Neutrophil (primary cell): ENCODE measurements around the gene CDK17.

Source experiments
- H3K27ac ChIP-seq: fragments of 200-600 bp; sonication (generic); 2 replicates; pipeline ENCODE4 v1.5.1; 2016; ENCODE audit warnings: mild to moderate bottlenecking, moderate library complexity
- H3K27me3 ChIP-seq: fragments of 200-600 bp; sonication (generic); 2 replicates; pipeline ENCODE4 v1.6.0; 2016; ENCODE audit warnings: mild to moderate bottlenecking
- H3K36me3 ChIP-seq: fragments of 200-600 bp; sonication (generic); 2 replicates; pipeline ENCODE4 v1.5.1; 2017
- H3K4me1 ChIP-seq, 2 experiments: fragments of 200-600 bp in 1 of 2; sonication (generic) in 1 of 2; 1 replicate in 1 of 2; 2 replicates in 1 of 2; pipeline versions ENCODE4 v1.5.1 to v1.6.1; 2013 to 2016; ENCODE audit warnings: low read depth in 1 of 2, low read length in 1 of 2, mild to moderate bottlenecking in 1 of 2, moderate library complexity in 1 of 2; ENCODE audit not compliant: control insufficient read depth in 1 of 2, insufficient read depth in 1 of 2
- H3K4me3 ChIP-seq, 2 experiments: fragments of 200-600 bp in 1 of 2; sonication (generic) in 1 of 2; 1 replicate in 1 of 2; 2 replicates in 1 of 2; pipeline ENCODE4 v1.5.1; 2013 to 2016; ENCODE audit warnings: low read depth in 1 of 2, low read length in 1 of 2, mild to moderate bottlenecking in 1 of 2, moderate library complexity in 1 of 2
- H3K9me3 ChIP-seq: fragments of 200-600 bp; sonication (generic); 2 replicates; pipeline ENCODE4 v1.5.1; 2016
- CTCF ChIP-seq: fragments of 200-600 bp; sonication (generic); IDR thresholded peaks from 2 replicates; pipeline ENCODE4 v1.5.1; 2016; ENCODE audit warnings: antibody characterized with exemption

CDK17 gene

DNA sequence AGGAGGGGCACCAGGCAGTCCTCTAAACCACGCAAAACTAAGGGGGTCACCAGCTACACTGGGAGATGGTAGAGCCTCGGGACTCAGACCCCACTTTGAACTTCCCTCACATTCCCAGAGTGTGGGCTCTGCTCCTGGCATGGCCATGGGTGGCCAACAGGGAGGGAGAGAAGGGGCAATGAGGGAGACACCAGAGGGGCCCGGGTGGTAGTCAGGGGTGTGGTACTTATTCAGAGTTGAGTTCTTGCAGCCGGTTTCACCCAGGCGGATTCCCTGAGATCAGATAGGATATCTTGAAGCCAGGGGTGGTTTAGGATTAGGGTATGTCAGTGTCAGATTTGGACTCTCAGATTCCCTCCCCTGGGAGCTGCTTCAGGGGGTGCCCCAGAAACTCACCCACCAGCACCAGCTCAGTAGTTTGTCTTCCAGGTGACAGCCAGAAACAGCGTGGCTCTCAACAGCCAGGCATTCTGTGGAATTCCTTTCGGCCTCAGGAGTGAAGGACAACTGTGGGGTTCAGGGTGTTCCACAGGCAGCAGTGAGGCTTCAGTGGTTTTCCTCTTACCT lies 150.0 kb downstream of the CDK17 start:
- Histone ChIP-seq H3K4me1 (no peaks in the 10 kb centered on the region), H3K27ac (no peak overlapping the region), H3K9me3 (no peaks in the 10 kb centered on the region), H3K36me3 (peaks cover 29% of the 10 kb centered on the region), H3K4me3 (no peak overlapping the region), H3K27me3 (no peaks in the 10 kb centered on the region)
- TF ChIP-seq CTCF: no peak

DNA sequence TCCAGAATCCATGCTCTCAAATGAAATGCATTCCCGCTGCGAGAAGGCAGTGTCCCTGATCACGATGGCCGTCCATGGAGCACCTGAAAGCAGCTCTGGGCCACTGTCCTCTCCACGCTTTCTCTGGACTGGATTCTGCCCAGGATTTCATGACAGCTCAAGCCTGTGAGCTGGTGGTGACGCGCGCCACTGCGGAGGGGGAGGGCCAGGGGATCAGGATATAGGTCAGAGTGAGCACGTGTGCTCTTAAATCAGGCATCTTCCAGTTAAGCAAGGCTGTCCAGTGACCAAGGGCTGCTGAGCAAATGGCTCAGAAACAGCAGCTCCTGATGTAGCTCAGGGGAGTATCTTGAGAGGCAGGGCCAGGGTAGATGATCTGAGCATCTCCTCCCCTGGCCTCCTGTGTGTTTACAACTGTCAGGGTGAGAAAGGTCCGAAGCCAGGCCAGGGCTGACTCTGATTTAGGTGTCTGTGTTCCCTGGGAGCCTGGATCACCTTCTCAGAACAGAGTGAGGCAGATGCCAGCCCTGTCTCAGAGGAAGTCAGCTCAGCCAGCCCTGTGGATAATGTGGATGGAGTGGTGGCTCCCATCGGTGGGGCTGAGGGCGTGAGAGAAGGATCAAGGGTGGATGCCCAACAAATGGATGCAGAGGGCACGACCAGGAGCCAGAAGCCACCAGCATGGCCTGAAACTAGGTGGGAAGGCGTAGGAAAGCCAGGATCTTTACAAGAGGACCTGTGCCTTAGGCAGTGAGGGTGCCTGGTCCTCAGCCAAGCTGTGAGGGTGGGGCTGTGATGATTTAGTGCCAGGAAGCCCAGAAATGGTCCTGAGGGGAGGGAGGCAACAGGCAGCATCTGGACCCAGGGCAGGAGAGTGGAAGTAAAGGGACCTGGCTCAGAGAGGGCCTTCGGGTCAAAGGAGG lies 150.8 kb downstream of the CDK17 start:
- H3K27me3 ChIP-seq: no peaks in the 10 kb centered on the region
- H3K27ac ChIP-seq: no peak overlapping the region
- no peaks in the 10 kb centered on the region for H3K4me1 ChIP-seq
- TF ChIP-seq CTCF: no peak
- H3K9me3 ChIP-seq: no peaks in the 10 kb centered on the region
- H3K36me3 ChIP-seq: peaks cover 29% of the 10 kb centered on the region
- H3K4me3 ChIP-seq: no peak overlapping the region

- no peak for TF ChIP-seq CTCF
- Histone ChIP-seq H3K27ac (no peak overlapping the region), H3K4me3 (no peak overlapping the region), H3K27me3 (no peaks in the 10 kb centered on the region), H3K36me3 (peaks cover 29% of the 10 kb centered on the region), H3K4me1 (no peaks in the 10 kb centered on the region), H3K9me3 (no peaks in the 10 kb centered on the region)
Measured at GRCh38 chr12:96248136-96248931, 151.9 kb downstream of the CDK17 start.

DNA sequence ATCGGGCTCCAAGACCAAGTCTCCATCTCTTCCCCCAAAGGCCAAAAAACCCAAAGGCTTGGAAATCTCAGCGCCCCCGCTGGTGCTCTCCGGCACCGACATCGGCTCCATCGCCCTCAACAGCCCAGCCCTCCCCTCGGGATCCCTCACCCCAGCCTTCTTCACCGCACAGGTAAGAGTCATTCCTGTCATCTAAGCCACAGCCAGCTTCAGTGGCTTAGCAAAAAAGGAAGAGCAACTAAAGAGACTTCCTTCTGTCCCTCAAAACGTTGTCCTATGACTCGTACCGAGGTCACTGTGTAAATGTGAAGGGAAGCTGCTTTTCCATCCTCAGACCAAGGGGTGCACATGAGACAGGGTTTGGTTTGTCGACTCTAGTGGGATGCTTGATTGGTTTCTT lies 152.7 kb downstream of the CDK17 start:
- TF ChIP-seq CTCF: no peak
- Histone ChIP-seq H3K36me3 (peaks cover 29% of the 10 kb centered on the region), H3K27me3 (no peaks in the 10 kb centered on the region)

GRCh38 chr12:96246926-96247505 lies 153.2 kb downstream of the CDK17 start:
- no peak for TF ChIP-seq CTCF
- Histone ChIP-seq H3K4me3 (no peak overlapping the region), H3K27me3 (no peaks in the 10 kb centered on the region), H3K9me3 (no peaks in the 10 kb centered on the region), H3K4me1 (peaks cover 0 to under 1% of the 10 kb centered on the region in 2 experiments), H3K36me3 (peaks cover 27% of the 10 kb centered on the region), H3K27ac (no peak overlapping the region)

More for the DNA sequence above, 152.7 kb downstream of the CDK17 start:
- Histone ChIP-seq H3K9me3 (no peaks in the 10 kb centered on the region), H3K27ac (no peak overlapping the region), H3K4me1 (no peaks in the 10 kb centered on the region), H3K4me3 (no peak overlapping the region)
